ENCODE measurements around the gene LDB1. TPM values are rescaled to one million over a fixed set of nuclear protein-coding genes. Genes with fewer than 3 reads are reported as not detected.

Gene LDB1
- total RNA-seq, 4 donors from 2014 or later: 49.8 to 67.3 (median 54.8) TPM

DNA sequence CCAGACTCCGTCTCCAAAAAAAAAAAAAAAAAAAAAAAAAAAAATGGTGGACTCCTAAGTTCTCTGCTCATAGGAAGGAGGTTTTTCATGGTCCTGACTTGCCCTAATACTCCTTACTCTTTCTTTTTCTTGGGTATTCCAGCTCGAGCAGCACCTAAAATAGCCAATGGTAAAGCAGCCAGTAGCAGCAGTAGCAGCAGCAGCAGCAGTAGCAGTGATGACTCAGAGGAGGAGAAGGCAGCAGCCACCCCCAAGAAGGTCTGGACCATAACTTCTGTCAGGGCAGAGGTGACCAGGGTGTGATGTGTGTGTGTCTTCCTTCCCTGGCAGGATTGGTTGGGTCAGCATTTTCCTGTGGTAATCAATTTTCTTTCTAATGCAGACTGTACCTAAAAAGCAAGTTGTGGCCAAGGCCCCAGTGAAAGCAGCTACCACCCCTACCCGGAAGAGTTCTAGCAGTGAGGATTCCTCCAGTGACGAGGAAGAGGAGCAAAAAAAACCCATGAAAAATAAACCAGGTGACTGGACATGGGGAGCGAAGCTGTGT is 39.0 kb upstream of the LDB1 start:
- DNase-seq: no peak
- Histone ChIP-seq H3K4me1 (peaks cover 14% of the 10 kb centered on the region in 2 donors), H3K4me3 (replicated peaks in 1 of 3) (no peak overlapping the region), H3K9me3 (no peaks in the 10 kb centered on the region), H3K27me3 (no peaks in the 10 kb centered on the region), H3K27ac (no peak overlapping the region), H3K36me3 (peaks cover 57 to 60% of the 10 kb centered on the region in 2 donors)
- WGBS, 2 donors: 95 to 96% methylated on average over 5 of the region's 5 CpGs
- no peak for TF ChIP-seq POLR2A (IDR thresholded peaks at IDR 0.05)
- TF ChIP-seq, protein P1, sequence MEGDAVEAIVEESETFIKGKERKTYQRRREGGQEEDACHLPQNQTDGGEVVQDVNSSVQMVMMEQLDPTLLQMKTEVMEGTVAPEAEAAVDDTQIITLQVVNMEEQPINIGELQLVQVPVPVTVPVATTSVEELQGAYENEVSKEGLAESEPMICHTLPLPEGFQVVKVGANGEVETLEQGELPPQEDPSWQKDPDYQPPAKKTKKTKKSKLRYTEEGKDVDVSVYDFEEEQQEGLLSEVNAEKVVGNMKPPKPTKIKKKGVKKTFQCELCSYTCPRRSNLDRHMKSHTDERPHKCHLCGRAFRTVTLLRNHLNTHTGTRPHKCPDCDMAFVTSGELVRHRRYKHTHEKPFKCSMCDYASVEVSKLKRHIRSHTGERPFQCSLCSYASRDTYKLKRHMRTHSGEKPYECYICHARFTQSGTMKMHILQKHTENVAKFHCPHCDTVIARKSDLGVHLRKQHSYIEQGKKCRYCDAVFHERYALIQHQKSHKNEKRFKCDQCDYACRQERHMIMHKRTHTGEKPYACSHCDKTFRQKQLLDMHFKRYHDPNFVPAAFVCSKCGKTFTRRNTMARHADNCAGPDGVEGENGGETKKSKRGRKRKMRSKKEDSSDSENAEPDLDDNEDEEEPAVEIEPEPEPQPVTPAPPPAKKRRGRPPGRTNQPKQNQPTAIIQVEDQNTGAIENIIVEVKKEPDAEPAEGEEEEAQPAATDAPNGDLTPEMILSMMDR (IDR thresholded peaks at IDR 0.05): no peak
- intact Hi-C loops (cut with DNase I): loop anchor here (10.0 kb wide), 1 partner anchor 346 kb away; the partner anchor contains the start of genes ACTR1A and SUFU

DNA sequence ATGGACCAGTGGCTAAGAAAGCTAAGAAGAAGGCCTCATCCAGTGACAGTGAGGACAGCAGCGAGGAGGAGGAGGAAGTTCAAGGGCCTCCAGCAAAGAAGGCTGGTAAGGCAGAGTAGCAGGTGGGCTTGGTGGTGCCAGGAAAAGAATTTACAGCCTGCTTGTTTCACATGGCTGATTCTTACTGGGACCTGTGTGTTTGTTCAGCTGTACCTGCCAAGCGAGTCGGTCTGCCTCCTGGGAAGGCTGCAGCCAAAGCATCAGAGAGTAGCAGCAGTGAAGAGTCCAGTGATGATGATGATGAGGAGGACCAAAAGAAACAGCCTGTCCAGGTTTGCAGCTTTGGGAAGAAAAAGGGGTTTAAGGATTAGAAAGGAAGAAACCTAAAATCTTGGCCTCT is 37.1 kb upstream of the LDB1 start:
- Histone ChIP-seq H3K27ac (no peak overlapping the region), H3K36me3 (peaks cover 43 to 55% of the 10 kb centered on the region in 2 donors), H3K9me3 (no peaks in the 10 kb centered on the region), H3K27me3 (no peaks in the 10 kb centered on the region), H3K4me1 (peaks cover 22 to 25% of the 10 kb centered on the region in 2 donors), H3K4me3 (replicated peaks in 1 of 3) (no peak overlapping the region)
- WGBS, 2 donors: 57 to 63% methylated on average over 3 of the region's 3 CpGs
- intact Hi-C loops (cut with DNase I): loop anchor here (10.0 kb wide), 1 partner anchor 348 kb away; the partner anchor contains the start of genes ACTR1A and SUFU
- peak in 1 of 2 donors; percentile 32 for DNase-seq
- TF ChIP-seq, protein P1 (IDR thresholded peaks at IDR 0.05): no peak
- TF ChIP-seq POLR2A (IDR thresholded peaks at IDR 0.05): no peak

DNA sequence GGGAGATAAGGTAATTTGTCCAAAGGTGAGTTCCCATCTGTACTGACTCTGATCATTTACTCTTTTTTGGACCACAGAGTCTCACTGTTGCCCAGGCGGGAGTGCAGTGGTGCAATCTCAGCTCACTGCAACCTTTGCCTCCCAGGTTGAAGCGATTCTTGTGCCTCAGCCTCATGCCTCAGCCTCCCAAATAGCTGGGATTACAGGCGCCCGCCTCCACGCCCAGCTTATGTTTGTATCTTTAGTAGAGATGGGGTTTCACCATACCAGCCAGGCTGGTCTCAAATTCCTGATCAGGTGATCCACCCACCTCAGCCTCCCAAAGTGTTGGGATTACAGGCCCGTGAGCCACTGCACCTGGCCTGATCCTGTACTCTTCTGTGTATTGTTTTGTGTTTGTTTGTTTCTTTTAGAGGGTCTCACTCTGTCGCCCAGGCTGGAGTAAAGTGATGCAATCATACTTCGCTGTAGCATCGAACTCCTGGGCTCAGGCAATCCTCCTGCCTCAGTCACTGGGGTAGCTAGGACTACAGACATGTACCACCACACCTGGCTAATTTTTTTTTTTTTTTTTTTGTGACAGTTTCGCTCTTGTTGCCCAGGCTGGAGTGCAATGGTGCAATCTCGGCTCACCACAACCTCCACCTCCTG is 34.4 kb upstream of the LDB1 start:
- H3K4me1 ChIP-seq: peaks cover 22 to 32% of the 10 kb centered on the region in 2 donors
- 94 to 95% methylated on average over 11 of the region's 11 CpGs for WGBS, 2 donors

DNA sequence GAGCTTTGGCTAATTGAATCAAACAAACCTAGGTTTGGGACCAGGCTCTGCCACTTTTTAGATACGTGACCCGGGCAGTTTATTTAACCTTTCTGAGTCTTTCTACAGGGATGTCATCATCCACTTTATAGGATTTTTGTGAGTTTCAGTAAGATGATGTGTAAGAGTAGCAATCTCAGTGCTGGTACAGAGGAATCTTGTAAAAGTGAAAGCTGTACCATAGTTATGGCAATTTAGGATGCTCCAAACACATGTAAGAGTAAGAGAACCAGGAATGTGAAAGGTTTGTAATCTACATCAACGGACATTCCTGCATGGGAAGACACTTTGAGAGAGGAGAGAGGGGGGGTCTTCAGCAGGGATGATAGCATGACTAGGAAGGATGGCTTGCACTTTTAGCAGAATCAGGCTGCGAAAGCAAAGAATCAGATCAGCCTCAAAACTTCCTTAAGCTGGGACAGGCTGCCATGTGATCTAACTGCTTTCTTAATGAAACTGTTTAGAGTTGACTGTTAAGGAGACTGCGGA is 33.0 kb upstream of the LDB1 start:
- Histone ChIP-seq H3K4me3 (replicated peaks in 1 of 3) (peak overlapping the region in 2 of 3 donors; percentile 54 to 91), H3K27me3 (no peaks in the 10 kb centered on the region), H3K4me1 (peaks cover 21 to 32% of the 10 kb centered on the region in 2 donors), H3K36me3 (peaks cover 20 to 29% of the 10 kb centered on the region in 2 donors), H3K9me3 (no peaks in the 10 kb centered on the region), H3K27ac (peak overlapping the region in 1 of 3 donors; percentile 61)
- WGBS, 2 donors: 30 to 44% methylated on average over 5 of the region's 5 CpGs
- TF ChIP-seq, protein P1 (IDR thresholded peaks at IDR 0.05): no peak
- TF ChIP-seq POLR2A (IDR thresholded peaks at IDR 0.05): no peak
- intact Hi-C loops (cut with DNase I): loop anchor here (5.0 to 10.0 kb wide), 2 partner anchors 36 to 352 kb away; partner anchors contain the start of genes ACTR1A and SUFU
- DNase-seq: no peak

More for the DNA sequence above, 34.4 kb upstream of the LDB1 start:
- no peak overlapping the region for H3K4me3 ChIP-seq (replicated peaks in 1 of 3)
- H3K27ac ChIP-seq: no peak overlapping the region
- H3K27me3 ChIP-seq: no peaks in the 10 kb centered on the region
- intact Hi-C loops (cut with DNase I): loop anchor here (5.0 to 10.0 kb wide), 2 partner anchors 37 to 350 kb away; partner anchors contain the start of genes ACTR1A and SUFU
- peaks cover 20 to 29% of the 10 kb centered on the region in 2 donors for H3K36me3 ChIP-seq
- no peak for TF ChIP-seq POLR2A (IDR thresholded peaks at IDR 0.05)
- DNase-seq: no peak
- no peaks in the 10 kb centered on the region for H3K9me3 ChIP-seq

DNA sequence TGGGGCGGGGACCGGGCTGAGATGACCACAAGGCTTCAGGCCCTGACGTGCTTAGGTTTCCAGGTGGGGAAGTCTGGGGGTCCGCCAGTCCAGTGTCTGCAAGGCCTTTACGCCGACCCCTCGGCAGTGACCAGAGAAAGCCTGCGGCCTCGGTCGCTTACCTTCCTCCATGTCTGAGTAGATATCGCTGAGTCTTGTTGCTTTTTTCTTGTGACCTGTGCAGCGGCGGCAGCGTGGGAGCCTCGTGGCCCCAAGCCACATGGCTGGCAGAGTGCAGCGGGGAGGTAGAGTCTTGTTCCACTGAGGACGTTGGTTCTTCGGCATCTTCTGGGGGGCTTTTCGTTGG is 32.4 kb upstream of the LDB1 start:
- no peaks in the 10 kb centered on the region for H3K9me3 ChIP-seq
- peaks cover 16 to 26% of the 10 kb centered on the region in 2 donors for H3K4me1 ChIP-seq
- WGBS, 2 donors: 0% methylated on average over 3 to 18 of the region's 19 CpGs
- no peaks in the 10 kb centered on the region for H3K27me3 ChIP-seq
- peak overlapping the region; percentile 61 to 62 (median 61) for H3K27ac ChIP-seq
- H3K4me3 ChIP-seq (replicated peaks in 1 of 3): peak overlapping the region; percentile 43 to 91 (median 54)
- TF ChIP-seq POLR2A (IDR thresholded peaks at IDR 0.05): no peak
- TF ChIP-seq, protein P1 (IDR thresholded peaks at IDR 0.05): no peak
- peak in 1 of 2 donors; percentile 15 for DNase-seq
- H3K36me3 ChIP-seq: peaks cover 16 to 29% of the 10 kb centered on the region in 2 donors
- intact Hi-C loops (cut with DNase I): loop anchor here (5.0 to 10.0 kb wide), 2 partner anchors 35 to 352 kb away; partner anchors contain the start of genes ACTR1A and SUFU
